ENCODE measurements around the gene TSN.
"Not testable (repeated sequence)": the region's sequence is repeated elsewhere in the genome, so short reads cannot be mapped to it uniquely, and the experiment has no call there.

Gene TSN

GRCh38 chr2:121727950-121728349 lies 27.5 kb upstream of the TSN start:
- TF ChIP-seq, protein P1, sequence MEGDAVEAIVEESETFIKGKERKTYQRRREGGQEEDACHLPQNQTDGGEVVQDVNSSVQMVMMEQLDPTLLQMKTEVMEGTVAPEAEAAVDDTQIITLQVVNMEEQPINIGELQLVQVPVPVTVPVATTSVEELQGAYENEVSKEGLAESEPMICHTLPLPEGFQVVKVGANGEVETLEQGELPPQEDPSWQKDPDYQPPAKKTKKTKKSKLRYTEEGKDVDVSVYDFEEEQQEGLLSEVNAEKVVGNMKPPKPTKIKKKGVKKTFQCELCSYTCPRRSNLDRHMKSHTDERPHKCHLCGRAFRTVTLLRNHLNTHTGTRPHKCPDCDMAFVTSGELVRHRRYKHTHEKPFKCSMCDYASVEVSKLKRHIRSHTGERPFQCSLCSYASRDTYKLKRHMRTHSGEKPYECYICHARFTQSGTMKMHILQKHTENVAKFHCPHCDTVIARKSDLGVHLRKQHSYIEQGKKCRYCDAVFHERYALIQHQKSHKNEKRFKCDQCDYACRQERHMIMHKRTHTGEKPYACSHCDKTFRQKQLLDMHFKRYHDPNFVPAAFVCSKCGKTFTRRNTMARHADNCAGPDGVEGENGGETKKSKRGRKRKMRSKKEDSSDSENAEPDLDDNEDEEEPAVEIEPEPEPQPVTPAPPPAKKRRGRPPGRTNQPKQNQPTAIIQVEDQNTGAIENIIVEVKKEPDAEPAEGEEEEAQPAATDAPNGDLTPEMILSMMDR (conservative IDR thresholded peaks at IDR 0.05; ENCODE audit: low read length): no peak
- no peak for TF ChIP-seq EZH2phosphoT487 (IDR thresholded peaks at IDR 0.05; ENCODE audit: borderline replicate concordance)
- Histone ChIP-seq H3K4me1 (ENCODE audit: insufficient read depth, low read length, poor library complexity, severe bottlenecking) (peaks cover 5% of the 10 kb centered on the region), H2AFZ (ENCODE audit: low read length) (no peak overlapping the region), H3K36me3 (ENCODE audit: insufficient read depth, low read length) (peaks cover 51% of the 10 kb centered on the region), H3K9me3 (ENCODE audit: insufficient read depth, low read depth, low read length) (no peaks in the 10 kb centered on the region), H3F3A (ENCODE audit: low read depth) (no peaks in the 10 kb centered on the region), H3K4me3 (ENCODE audit: low read length, poor library complexity, severe bottlenecking) (no peak overlapping the region), H3K27me3 (ENCODE audit: insufficient read depth, low read length, poor library complexity, severe bottlenecking) (no peaks in the 10 kb centered on the region), H3K9ac (ENCODE audit: low read depth, low read length, poor library complexity, severe bottlenecking) (no peak overlapping the region), H4K20me1 (ENCODE audit: insufficient read depth, low read length, poor library complexity, severe bottlenecking) (peaks cover 3% of the 10 kb centered on the region), H3K4me2 (ENCODE audit: low read depth, low read length, poor library complexity, severe bottlenecking) (no peak overlapping the region), H3K9me2 (replicated peaks; ENCODE audit: low read depth, low read length) (no peaks in the 10 kb centered on the region), H3K79me2 (ENCODE audit: insufficient read depth, low read length) (peaks cover 18% of the 10 kb centered on the region; the same call in 1 of the 2 replicates)

DNA sequence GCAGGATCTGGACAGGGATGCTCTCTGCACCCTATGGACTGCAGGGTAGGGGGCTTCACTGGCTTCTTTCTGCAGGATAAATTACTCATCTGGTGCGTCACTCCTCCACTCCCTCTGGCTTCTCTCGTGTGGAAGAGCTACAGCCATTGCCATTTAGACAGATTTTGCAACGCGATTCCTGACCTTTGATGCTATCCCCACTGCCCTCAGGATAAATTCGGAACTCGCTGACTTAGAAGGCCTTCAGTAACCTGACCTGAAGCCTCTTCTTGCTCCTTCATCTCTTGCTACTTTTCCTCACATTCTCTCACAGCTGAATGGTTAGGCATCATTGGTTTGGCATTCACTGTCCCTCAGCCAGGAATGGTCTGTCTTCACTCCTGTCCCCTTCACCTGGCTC lies 24.1 kb upstream of the TSN start:
- no peaks in the 10 kb centered on the region for H3K27me3 ChIP-seq (ENCODE audit: insufficient read depth, low read length, poor library complexity, severe bottlenecking)
- no peak for TF ChIP-seq EZH2phosphoT487 (IDR thresholded peaks at IDR 0.05; ENCODE audit: borderline replicate concordance)
- TF ChIP-seq, protein P1 (conservative IDR thresholded peaks at IDR 0.05; ENCODE audit: low read length): no peak

DNA sequence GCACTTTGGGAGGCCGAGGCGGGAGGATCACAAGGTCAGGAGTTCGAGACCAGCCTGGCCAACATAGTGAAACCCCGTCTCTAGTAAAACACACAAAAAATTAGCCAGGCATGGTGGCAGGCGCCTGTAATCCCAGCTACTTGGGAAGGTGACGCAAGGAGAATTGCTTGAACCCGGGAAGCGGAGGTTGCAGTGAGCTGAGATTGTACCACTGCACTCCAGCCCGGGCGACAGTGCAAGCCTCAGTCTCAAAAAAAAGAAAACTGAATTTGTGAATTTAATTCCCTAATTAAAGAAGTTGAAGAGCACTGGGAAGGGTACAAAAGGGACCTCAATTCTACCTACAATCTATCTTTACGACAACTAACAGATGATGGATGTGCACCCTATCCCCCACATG lies 20.9 kb upstream of the TSN start:
- Histone ChIP-seq H3K4me1 (ENCODE audit: insufficient read depth, low read length, poor library complexity, severe bottlenecking) (peaks cover 20% of the 10 kb centered on the region), H3K4me3 (ENCODE audit: low read length, poor library complexity, severe bottlenecking) (peak overlapping the region; percentile 89), H3K79me2 (ENCODE audit: insufficient read depth, low read length) (peaks cover 54% of the 10 kb centered on the region), H3K9ac (ENCODE audit: low read depth, low read length, poor library complexity, severe bottlenecking) (peak overlapping the region; percentile 84), H4K20me1 (ENCODE audit: insufficient read depth, low read length, poor library complexity, severe bottlenecking) (peaks cover 28% of the 10 kb centered on the region), H3K36me3 (ENCODE audit: insufficient read depth, low read length) (peaks cover 29% of the 10 kb centered on the region), H3K4me2 (ENCODE audit: low read depth, low read length, poor library complexity, severe bottlenecking) (peak overlapping the region; percentile 79)
- not testable (repeated sequence) for H3K9me2 ChIP-seq (replicated peaks; ENCODE audit: low read depth, low read length); H3K27me3 ChIP-seq (ENCODE audit: insufficient read depth, low read length, poor library complexity, severe bottlenecking); H3F3A ChIP-seq (ENCODE audit: low read depth); H2AFZ ChIP-seq (ENCODE audit: low read length); H3K9me3 ChIP-seq (ENCODE audit: insufficient read depth, low read depth, low read length)

More for the DNA sequence above, 24.1 kb upstream of the TSN start:
- Histone ChIP-seq H3K79me2 (ENCODE audit: insufficient read depth, low read length) (peaks cover 52% of the 10 kb centered on the region), H4K20me1 (ENCODE audit: insufficient read depth, low read length, poor library complexity, severe bottlenecking) (peaks cover 27% of the 10 kb centered on the region), H3K4me2 (ENCODE audit: low read depth, low read length, poor library complexity, severe bottlenecking) (no peak overlapping the region), H3K4me3 (ENCODE audit: low read length, poor library complexity, severe bottlenecking) (no peak overlapping the region), H3K9me2 (replicated peaks; ENCODE audit: low read depth, low read length) (no peaks in the 10 kb centered on the region), H2AFZ (ENCODE audit: low read length) (no peak overlapping the region), H3K9me3 (ENCODE audit: insufficient read depth, low read depth, low read length) (no peaks in the 10 kb centered on the region), H3F3A (ENCODE audit: low read depth) (no peaks in the 10 kb centered on the region), H3K36me3 (ENCODE audit: insufficient read depth, low read length) (peaks cover 57% of the 10 kb centered on the region), H3K9ac (ENCODE audit: low read depth, low read length, poor library complexity, severe bottlenecking) (no peak overlapping the region), H3K4me1 (ENCODE audit: insufficient read depth, low read length, poor library complexity, severe bottlenecking) (peaks cover 15% of the 10 kb centered on the region)

DNA sequence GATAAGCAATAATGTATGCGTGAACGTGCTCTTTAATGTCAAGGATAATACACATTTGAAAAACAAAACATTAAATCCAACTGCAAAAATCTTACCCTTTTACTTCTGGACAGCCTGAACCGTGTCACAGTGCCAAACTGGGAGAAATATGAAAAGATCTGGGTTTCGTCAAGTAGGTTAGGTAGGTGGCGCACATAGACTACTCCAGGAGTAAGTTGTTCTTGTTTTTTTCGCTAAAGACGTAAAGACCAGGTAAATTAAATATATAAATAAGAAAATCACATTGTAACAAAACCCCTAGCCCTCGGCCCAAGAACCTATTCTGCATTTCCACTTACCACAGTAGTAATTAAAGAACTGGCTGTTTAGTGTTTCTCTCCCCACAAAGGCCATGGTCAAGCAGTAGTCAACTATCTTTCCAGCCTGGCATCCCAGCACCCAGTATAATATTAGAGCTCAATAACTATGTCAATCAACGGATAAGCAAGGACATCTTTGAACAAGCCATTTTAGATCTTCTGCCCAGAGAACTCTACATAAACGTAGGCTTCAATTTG lies 19.9 kb upstream of the TSN start:
- Histone ChIP-seq H3K9me3 (ENCODE audit: insufficient read depth, low read depth, low read length) (no peaks in the 10 kb centered on the region), H3K4me1 (ENCODE audit: insufficient read depth, low read length, poor library complexity, severe bottlenecking) (peaks cover 20% of the 10 kb centered on the region), H3K27me3 (ENCODE audit: insufficient read depth, low read length, poor library complexity, severe bottlenecking) (no peaks in the 10 kb centered on the region), H3K9me2 (replicated peaks; ENCODE audit: low read depth, low read length) (no peaks in the 10 kb centered on the region), H4K20me1 (ENCODE audit: insufficient read depth, low read length, poor library complexity, severe bottlenecking) (peaks cover 28% of the 10 kb centered on the region), H3K4me3 (ENCODE audit: low read length, poor library complexity, severe bottlenecking) (peak overlapping the region; percentile 89), H3K4me2 (ENCODE audit: low read depth, low read length, poor library complexity, severe bottlenecking) (peak overlapping the region; percentile 79), H2AFZ (ENCODE audit: low read length) (no peak overlapping the region), H3K79me2 (ENCODE audit: insufficient read depth, low read length) (peaks cover 54% of the 10 kb centered on the region), H3K36me3 (ENCODE audit: insufficient read depth, low read length) (peaks cover 23% of the 10 kb centered on the region), H3K9ac (ENCODE audit: low read depth, low read length, poor library complexity, severe bottlenecking) (peak overlapping the region; percentile 84), H3F3A (ENCODE audit: low read depth) (no peaks in the 10 kb centered on the region)
- TF ChIP-seq, protein P1 (conservative IDR thresholded peaks at IDR 0.05; ENCODE audit: low read length): peak; percentile 43
- no peak for TF ChIP-seq EZH2phosphoT487 (IDR thresholded peaks at IDR 0.05; ENCODE audit: borderline replicate concordance)

All from Loucy (cell line).